GM21447 (cell line): Measurements from ENCODE around the gene SNX9.
A peak's percentile ranks its signal among the peaks of the same experiment; 100 is the strongest.

ENCODE experiments used
- ATAC-seq: cut with Tn5 transposase; IDR thresholded peaks from one replicate; pipeline ENCODE4 v1.9.1; 2021; ENCODE audit not compliant: unreplicated experiment

The SNX9 gene

GRCh38 chr6:157985378-157986155, 162.5 kb downstream of the SNX9 start:
- ATAC-seq, result no peak

GRCh38 chr6:157987788-157988699, 165.0 kb downstream of the SNX9 start:
- no peak for ATAC-seq

GRCh38 chr6:157988700-157989063, 165.6 kb downstream of the SNX9 start:
- no peak for ATAC-seq

- ATAC-seq, result no peak
Observed at GRCh38 chr6:157989541-157990289, 166.7 kb downstream of the SNX9 start.

- ATAC-seq, result peak; percentile 78
Observed at GRCh38 chr6:157990321-157991066, 167.4 kb downstream of the SNX9 start.

- ATAC-seq, result no peak
Observed at GRCh38 chr6:157991067-157991432, 168.0 kb downstream of the SNX9 start.

- ATAC-seq, result no peak
Observed at GRCh38 chr6:157993076-157993475, 170.0 kb downstream of the SNX9 start.

GRCh38 chr6:157994125-157994795, 171.2 kb downstream of the SNX9 start:
- no peak for ATAC-seq
